Mammary epithelial cell (primary cell): ENCODE results near the gene MYH10.

Experiments used
- EZH2 ChIP-seq: IDR thresholded peaks from 2 replicates; pipeline ENCODE4 v1.6.1; 2012; ENCODE audit warnings: low read length, inconsistent platforms, borderline replicate concordance
- TF ChIP-seq, protein P1 (sequence below), 2 donors: IDR thresholded peaks in 1 of 2; conservative IDR thresholded peaks in 1 of 2; 2 replicates each; pipeline ENCODE4 v1.5.1; 2011 to 2012; ENCODE audit warnings: inconsistent platforms in 2 of 2, low read length in 2 of 2, mild to moderate bottlenecking in 2 of 2, control low read depth in 1 of 2, low read depth in 1 of 2; ENCODE audit not compliant: insufficient read depth in 1 of 2; ENCODE audit errors: extremely low read depth in 1 of 2

DNA sequence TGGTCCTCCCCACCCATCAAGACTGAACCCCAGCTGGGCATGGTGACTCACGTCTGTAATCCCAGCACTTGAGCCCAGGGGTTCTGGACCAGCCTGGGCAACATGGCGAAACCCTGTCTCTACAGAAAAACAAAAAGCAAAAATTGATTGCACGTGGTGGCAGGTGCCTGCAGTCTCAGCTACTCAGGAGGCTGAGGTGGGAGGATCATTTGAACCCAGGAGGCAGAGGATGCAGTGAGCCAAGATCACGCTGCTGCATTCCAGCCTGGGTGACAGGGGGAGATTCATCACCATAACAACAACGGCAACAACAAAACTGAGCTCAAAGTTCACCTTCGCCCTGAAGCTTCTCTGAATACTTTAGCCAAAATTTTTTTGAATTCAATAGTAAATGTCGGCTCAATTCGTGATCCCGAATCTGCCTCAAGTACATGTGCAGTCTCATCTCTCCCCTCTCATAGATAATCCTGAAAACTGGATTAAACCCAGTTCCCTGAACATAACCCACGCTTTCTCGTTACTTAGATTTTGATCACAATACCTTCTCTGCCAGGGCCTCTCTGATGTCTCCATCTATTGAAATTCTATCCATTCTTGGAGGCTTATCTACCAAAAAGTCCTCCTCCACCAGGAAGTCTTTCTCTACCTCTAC is 13.5 kb upstream of the MYH10 start:
- no peak for TF ChIP-seq EZH2
- TF ChIP-seq, protein P1, sequence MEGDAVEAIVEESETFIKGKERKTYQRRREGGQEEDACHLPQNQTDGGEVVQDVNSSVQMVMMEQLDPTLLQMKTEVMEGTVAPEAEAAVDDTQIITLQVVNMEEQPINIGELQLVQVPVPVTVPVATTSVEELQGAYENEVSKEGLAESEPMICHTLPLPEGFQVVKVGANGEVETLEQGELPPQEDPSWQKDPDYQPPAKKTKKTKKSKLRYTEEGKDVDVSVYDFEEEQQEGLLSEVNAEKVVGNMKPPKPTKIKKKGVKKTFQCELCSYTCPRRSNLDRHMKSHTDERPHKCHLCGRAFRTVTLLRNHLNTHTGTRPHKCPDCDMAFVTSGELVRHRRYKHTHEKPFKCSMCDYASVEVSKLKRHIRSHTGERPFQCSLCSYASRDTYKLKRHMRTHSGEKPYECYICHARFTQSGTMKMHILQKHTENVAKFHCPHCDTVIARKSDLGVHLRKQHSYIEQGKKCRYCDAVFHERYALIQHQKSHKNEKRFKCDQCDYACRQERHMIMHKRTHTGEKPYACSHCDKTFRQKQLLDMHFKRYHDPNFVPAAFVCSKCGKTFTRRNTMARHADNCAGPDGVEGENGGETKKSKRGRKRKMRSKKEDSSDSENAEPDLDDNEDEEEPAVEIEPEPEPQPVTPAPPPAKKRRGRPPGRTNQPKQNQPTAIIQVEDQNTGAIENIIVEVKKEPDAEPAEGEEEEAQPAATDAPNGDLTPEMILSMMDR (conservative IDR thresholded peaks at IDR 0.05 in 1 of 2, IDR thresholded peaks at IDR 0.05 in 1 of 2; ENCODE audit: extremely low read depth in 1 of 2, insufficient read depth in 1 of 2, low read depth in 1 of 2, low read length in 2 of 2) = no peak
